GM10847 (cell line): Measurements from ENCODE around the gene MEIS2.

Source experiments
- POLR2A ChIP-seq: IDR thresholded peaks from 2 replicates; pipeline ENCODE4 v1.6.1; 2011; ENCODE audit not compliant: insufficient read length; ENCODE audit errors: extremely low read depth

MEIS2 gene

GRCh38 chr15:37125143-37125542, 24.8 kb upstream of the MEIS2 start:
- TF ChIP-seq POLR2A: no peak

GRCh38 chr15:37124331-37124730, 24.0 kb upstream of the MEIS2 start:
- TF ChIP-seq POLR2A: no peak

- no peak for TF ChIP-seq POLR2A
Measured at GRCh38 chr15:37122703-37123102, 22.4 kb upstream of the MEIS2 start.

- no peak for TF ChIP-seq POLR2A
Measured at GRCh38 chr15:37121492-37121891, 21.1 kb upstream of the MEIS2 start.

GRCh38 chr15:37117030-37117429, 16.7 kb upstream of the MEIS2 start:
- no peak for TF ChIP-seq POLR2A

- no peak for TF ChIP-seq POLR2A
Measured at GRCh38 chr15:37115538-37115937, 15.2 kb upstream of the MEIS2 start.

- TF ChIP-seq POLR2A: no peak
Measured at GRCh38 chr15:37112971-37113670, 12.8 kb upstream of the MEIS2 start.

- TF ChIP-seq POLR2A: no peak
Measured at GRCh38 chr15:37112171-37112570, 11.8 kb upstream of the MEIS2 start.

GRCh38 chr15:37111427-37111717, 11.0 kb upstream of the MEIS2 start:
- TF ChIP-seq POLR2A: no peak

- no peak for TF ChIP-seq POLR2A
Measured at GRCh38 chr15:37109872-37110572, 9.7 kb upstream of the MEIS2 start.

GRCh38 chr15:37109168-37109871, 9.0 kb upstream of the MEIS2 start:
- no peak for TF ChIP-seq POLR2A

- no peak for TF ChIP-seq POLR2A
Measured at GRCh38 chr15:37108381-37109167, 8.2 kb upstream of the MEIS2 start.

- no peak for TF ChIP-seq POLR2A
Measured at GRCh38 chr15:37107744-37108380, 7.5 kb upstream of the MEIS2 start.

- TF ChIP-seq POLR2A: no peak
Measured at GRCh38 chr15:37107071-37107743, 6.9 kb upstream of the MEIS2 start.
